Ammon's horn (tissue), 1 donor: Measurements from ENCODE around the gene DACH2.

Source experiments
- DNase-seq: peaks from one replicate; pipeline ENCODE4 v3.0.0-alpha.2; 2016; ENCODE audit warnings: low spot score

The DACH2 gene

GRCh38 chrX:86322913-86323312 lies 174.7 kb downstream of the DACH2 start:
- no peak for DNase-seq

- no peak for DNase-seq
Measured at GRCh38 chrX:86329174-86329573, 180.9 kb downstream of the DACH2 start.

- no peak for DNase-seq
Measured at GRCh38 chrX:86348669-86349068, 200.4 kb downstream of the DACH2 start.

GRCh38 chrX:86349115-86349514 lies 200.9 kb downstream of the DACH2 start:
- DNase-seq, result no peak

- DNase-seq, result no peak
Measured at GRCh38 chrX:86369847-86370630, 221.8 kb downstream of the DACH2 start.

- no peak for DNase-seq
Measured at GRCh38 chrX:86370927-86371326, 222.7 kb downstream of the DACH2 start.

- DNase-seq, result no peak
Measured at GRCh38 chrX:86379209-86379608, 231.0 kb downstream of the DACH2 start.

GRCh38 chrX:86383681-86384540 lies 235.7 kb downstream of the DACH2 start:
- DNase-seq, result no peak

GRCh38 chrX:86407371-86407770 lies 259.1 kb downstream of the DACH2 start:
- DNase-seq, result no peak

- no peak for DNase-seq
Measured at GRCh38 chrX:86421771-86422170, 273.5 kb downstream of the DACH2 start.

GRCh38 chrX:86436116-86436515 lies 287.9 kb downstream of the DACH2 start:
- DNase-seq, result no peak

GRCh38 chrX:86455495-86455894 lies 307.2 kb downstream of the DACH2 start:
- DNase-seq, result no peak

GRCh38 chrX:86460760-86461159 lies 312.5 kb downstream of the DACH2 start:
- no peak for DNase-seq

- DNase-seq, result no peak
Measured at GRCh38 chrX:86504297-86504696, 356.0 kb downstream of the DACH2 start.

GRCh38 chrX:86507331-86507730 lies 359.1 kb downstream of the DACH2 start:
- DNase-seq, result no peak

GRCh38 chrX:86579777-86580176 lies 431.5 kb downstream of the DACH2 start:
- no peak for DNase-seq

- no peak for DNase-seq
Measured at GRCh38 chrX:86604607-86605006, 456.4 kb downstream of the DACH2 start.

- DNase-seq, result no peak
Measured at GRCh38 chrX:86696951-86697350, 548.7 kb downstream of the DACH2 start.

- no peak for DNase-seq
Measured at GRCh38 chrX:86711531-86712180, 563.4 kb downstream of the DACH2 start.

- DNase-seq, result peak; percentile 41
Measured at GRCh38 chrX:86714441-86714840, 566.2 kb downstream of the DACH2 start.

GRCh38 chrX:86724277-86724676 lies 576.0 kb downstream of the DACH2 start:
- no peak for DNase-seq

GRCh38 chrX:86747091-86747490 lies 598.8 kb downstream of the DACH2 start:
- DNase-seq, result no peak

GRCh38 chrX:86805241-86805640 lies 657.0 kb downstream of the DACH2 start:
- DNase-seq, result no peak
